Fibroblast of skin of left biceps (primary cell): ENCODE data around the gene AMZ1.
"Not testable (repeated sequence)": the region's sequence is repeated elsewhere in the genome, so short reads cannot be mapped to it uniquely, and the experiment has no call there.

Experiments
- DNase-seq, 2 experiments: peaks; one replicate each; pipeline ENCODE4 v3.0.0-alpha.2; 2013; ENCODE audit warnings: low read depth in 2 of 2

The AMZ1 gene

GRCh38 chr7:2711895-2712675 is 24.1 kb downstream of the AMZ1 start:
- DNase-seq: no peak

GRCh38 chr7:2713370-2713769 is 25.4 kb downstream of the AMZ1 start:
- no peak for DNase-seq

DNA sequence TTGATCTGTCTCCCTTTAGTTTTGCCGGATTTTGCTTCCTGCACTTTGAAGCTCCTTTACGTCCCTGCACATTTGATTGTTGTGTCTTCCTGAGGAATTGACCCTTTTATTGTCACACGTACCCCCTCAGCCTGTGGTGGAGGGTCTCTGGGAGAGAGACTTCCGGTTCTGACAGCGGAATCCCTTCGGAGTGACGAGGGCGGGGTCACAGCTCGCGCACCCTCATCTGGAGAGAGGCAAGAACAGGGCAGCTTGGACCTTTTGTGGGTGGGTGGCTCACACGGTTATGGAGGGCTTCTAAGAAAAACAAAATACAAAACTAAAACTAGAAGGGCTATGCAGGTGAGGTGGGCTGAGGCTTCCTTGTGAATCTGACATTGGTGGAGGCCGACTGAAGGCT is 26.0 kb downstream of the AMZ1 start:
- no peak for DNase-seq

DNA sequence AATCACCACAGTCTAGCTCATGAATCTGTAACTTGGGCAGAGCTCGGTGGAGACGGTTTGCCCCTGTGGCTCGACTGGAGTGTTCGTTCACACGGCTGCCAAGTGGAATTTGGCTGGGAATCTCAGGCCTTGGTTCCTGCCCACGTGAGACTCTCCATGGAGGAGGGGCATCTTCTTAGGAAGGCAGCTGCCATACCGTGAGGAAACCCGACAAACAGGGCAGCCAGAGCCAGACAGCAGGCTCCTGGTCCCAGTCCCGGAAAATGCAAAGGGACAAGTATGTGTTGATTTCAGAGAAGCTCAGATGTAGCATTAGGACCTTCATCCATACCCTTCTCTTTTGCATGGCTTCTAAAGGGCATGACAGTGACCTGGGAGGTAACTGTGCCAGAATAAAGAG is 26.6 kb downstream of the AMZ1 start:
- no peak for DNase-seq

DNA sequence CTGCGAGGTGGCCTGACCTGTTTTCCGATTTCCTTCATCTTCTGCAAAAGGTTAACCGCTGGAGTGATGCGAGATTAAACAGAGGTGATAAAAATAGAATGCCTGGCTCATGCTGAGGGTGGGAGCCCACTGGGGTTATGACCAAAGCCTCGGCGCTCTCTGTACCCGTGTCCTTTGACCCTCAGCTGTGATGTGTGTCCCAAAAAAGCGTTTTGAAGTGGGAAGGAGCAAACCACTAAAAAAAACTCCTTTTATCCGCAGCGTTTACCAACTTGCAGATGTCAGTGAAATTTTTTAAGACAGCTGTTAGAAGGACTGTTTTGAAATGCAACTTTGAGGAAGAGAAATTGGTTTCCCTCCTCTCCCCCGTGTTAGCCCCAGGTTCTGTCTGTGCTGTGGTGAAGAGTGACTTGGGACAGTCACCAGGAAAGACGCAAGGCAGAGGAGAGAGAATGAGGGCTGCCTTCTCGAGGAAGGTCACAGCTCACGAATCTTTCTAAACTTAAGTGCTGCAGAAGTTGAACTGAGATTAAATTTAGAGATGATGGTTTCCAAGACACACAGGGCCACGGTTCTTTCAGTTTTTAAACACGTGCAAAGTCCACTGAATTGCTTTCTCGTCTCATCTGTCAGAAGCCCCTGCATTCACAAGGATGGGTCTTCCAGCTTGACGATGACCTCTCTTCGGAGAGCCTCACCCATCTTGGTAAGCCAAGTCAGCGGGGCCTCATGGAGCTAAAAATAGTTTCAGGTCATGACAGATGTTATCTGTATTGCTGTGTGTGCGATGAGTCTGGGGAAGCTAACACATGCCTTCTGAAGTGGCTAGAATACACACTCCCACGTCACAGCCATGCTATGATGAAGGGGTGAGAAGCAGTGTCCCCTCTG is 27.6 kb downstream of the AMZ1 start:
- DNase-seq: no peak

DNA sequence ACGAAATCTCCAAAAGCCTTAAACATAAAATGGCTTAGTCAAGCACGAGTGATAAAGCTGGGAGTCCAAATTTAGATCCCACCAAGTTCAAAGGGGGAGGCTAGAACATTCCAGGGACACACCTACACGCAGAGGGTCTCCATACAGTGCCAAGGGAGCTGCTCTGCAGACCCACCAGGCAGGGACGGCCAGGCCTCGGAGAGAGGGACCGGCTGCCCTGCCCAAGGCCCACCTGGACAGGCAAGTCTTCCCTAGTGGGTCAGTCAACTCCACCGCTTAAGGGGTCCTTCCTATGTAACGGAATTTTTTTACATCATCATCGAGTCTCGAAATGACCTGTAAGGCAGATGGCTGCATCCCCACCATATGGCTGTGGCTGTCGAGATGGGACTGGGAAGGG is 28.5 kb downstream of the AMZ1 start:
- DNase-seq: no peak

DNA sequence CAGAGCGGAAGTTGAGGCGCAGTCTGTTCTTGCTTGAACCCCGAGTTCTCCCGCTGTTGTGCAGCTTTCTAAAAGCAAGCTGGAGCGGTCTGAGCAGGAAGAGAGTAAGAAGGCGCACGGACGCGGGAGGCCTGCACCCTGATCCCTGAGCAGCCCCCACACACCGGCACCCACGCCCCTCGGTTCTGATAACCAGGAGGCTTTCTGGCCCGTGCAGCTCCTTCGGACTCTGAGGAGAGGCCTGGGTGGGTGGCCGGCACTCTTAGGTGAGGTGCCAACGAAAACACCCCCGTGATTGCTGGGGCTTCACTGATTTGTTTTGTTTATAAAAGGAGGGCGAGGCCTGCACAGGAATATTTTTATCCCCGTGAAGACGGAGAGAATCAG is 28.9 kb downstream of the AMZ1 start:
- DNase-seq: no peak

DNA sequence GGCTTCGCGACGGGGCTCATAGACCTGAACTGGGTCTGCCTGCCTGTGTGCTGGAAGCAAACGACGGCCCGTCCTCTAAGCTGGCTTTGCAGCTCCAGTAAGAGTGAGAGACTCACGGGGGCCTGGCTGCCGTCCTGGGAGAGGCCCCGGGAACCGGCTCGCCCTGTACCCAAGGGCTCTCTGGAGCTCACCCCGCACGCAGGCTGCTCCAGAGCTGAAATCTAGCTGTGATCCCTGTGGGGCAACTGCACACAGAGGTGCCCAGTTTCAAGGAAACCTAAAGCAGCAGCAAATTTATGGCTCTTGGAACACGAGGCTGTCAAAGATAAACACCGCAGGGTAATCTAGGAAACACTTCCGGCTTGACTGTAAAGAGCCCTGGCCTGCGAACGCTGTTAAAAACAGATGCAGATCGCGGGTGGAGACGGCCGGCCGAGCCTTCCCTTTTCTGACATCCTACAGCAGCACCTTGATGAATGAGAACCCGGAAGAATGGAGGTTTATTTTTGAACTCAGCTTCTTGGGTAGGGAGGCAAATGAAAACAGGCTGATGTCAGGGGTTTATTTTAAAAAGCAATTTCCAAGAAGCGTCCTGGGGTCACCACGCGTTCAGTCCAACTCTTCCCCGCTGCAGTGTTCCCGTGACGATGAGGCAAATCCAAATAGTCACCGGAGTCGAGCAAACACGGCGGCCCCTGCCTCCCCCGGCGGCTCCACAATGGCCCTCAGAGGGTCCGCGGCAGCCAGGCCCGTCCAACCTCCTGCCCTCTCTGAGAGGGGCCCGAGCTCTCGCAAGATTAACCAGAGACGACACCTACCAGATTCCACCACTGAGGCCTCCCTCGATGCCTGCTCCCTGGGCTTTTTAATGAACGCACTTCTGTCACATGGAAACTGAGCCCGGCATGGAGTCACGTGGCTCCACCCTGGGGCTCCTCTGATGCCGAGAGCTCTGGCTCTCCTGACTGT is 29.6 kb downstream of the AMZ1 start:
- DNase-seq: no peak

GRCh38 chr7:2718296-2718965 is 30.4 kb downstream of the AMZ1 start:
- no peak for DNase-seq

- DNase-seq: no peak
Measured at GRCh38 chr7:2719007-2719406, 31.0 kb downstream of the AMZ1 start.

DNA sequence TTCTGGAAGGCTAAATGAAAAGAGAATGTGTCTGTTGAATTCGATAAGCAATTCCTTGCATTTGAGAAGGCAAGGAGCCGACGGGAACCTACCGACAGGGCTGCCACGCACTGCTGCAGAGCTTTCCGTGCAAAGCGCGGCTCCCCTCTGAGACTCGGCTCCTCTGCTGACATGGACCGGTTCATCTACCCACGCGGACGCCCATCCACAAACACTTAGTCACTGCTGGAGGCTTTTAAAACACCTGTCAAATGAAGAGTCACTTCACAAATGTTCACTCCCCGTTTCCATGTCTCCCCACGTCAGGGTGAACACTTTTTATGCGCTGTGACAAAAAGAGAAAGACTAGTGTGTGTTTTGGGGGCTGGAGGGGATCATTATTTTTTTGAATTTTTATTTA is 32.0 kb downstream of the AMZ1 start:
- no peak for DNase-seq

GRCh38 chr7:2721842-2722241 is 33.8 kb downstream of the AMZ1 start:
- DNase-seq: no peak

DNA sequence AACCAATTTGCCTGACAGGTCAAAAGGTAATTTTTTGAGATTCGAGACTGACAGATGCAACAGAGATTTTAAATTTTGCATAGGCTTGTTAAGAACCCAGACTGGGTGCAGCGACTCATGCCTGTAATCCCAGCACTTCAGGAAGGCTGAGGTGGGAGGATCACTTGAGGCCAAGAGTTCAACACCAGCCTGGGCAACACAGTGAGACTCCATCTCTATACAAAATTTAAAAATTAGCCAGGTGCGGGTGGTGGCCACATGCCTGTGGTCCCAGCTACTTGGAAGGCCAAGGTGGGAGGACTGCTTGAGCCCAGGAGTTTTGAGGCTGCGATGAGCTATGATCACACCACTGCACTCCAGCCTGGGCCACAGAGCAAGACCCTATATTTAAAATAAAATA is 34.6 kb downstream of the AMZ1 start:
- no peak for DNase-seq

DNA sequence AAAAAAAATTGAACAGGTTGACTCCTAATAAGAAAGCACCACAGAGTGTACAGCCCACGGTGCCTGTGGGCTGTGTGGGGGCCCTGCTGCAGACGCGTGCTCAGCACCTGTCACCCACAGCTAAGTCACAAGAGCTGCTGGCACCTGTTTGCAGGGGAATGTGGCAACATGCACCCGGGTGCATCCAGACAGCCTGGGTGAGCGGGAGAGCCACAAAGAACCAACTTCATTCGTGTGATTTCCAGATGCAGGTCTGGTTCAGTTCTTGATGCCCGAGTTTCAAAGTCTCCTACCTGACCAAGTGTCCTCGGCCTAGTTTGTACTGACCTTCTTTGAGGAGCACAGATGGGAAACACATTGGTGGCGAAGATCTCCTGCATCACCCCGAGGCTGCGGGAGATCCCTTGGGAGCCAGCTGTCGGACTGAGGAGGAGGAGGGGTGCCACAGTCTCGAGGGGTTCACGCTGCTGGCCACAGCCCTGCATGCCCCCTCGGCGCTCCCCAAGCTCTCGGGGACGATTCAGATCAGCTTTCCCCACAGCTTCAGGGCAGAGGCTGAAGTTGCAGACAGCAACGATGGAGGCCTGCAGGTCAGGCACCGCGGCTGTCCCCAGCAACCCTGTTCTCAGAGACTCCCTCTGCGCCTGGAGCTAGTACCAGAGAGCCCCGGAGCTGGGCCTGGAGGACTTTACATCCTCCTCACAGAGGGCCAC is 35.3 kb downstream of the AMZ1 start:
- no peak for DNase-seq

GRCh38 chr7:2724036-2724435 is 36.0 kb downstream of the AMZ1 start:
- not testable (repeated sequence) for DNase-seq

DNA sequence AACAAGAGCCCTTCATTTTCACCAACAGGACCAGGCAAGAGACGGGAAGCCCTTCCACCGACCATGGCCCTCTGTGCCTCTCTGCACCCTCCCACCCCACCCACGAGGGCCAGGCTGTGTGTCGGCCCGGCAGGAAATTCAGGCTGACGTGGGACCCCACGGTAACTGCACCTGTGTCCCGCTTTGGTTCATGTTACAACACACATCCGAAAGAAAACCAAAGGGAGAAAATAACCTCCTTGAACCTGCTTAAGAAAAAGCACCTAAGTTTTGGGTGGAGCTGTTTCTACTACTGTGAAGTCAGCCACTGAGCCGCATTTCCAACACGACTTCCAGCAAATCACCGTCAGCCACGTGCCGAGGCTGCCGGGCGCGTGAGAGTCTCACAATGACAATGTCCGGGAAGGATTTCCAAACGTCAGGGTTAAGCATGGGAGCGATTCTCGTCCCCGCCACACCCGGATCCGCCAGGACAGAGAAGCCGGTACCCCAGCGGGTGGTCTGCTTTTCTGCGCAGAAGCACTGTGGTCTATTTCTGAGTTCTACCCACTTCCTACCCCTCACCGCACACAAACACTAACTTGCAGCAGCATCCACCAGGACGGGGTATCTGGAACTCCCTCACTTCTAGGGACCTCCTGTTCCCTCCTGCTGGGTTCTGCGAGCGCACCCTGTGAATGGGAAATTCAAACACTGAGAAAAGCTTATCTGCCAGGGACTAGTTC is 36.6 kb downstream of the AMZ1 start:
- DNase-seq: no peak

DNA sequence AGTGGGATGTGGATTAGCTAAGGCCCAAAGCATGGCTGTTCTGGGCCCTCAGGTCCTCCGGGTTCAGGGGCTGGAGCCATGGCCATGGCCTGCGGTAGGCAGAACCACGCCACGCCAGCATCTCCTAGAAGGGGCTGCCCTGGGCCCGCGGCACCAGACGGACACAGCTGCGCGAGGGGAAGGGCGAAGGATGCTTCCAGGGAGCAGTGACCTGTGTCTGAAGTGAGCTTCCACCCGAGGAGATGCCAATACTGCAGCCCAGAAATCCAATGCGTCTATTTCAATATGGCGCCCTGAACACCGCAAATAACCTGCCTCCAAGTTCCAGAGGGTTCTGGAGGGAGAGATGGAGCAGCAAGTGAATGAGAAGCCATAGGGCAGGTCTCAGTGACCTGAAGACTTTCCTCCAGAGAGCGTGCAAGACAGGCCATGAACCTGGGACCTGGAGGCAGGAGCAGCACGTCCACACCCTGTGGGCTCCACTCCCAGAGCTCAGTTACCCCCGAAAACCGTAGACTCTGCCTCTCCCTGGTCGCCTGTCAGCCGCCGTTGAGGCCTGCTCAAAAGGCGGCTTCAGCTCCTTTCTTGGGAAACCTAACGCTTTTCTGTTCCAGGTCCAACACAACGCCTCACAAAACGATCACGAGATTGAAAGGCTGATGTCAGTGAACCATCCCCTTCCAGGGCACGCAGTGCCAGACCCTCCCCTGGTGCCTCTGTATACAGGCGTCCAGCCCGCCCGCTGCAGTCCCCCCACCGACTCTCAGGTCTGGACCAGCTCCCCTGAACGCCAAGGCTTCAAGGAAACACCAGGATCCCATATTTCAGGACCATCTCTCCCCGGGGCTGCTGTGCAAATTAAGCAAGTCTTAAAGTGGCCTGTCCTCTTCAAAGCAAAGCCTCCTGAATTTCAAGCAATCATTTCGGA is 37.4 kb downstream of the AMZ1 start:
- no peak for DNase-seq

DNA sequence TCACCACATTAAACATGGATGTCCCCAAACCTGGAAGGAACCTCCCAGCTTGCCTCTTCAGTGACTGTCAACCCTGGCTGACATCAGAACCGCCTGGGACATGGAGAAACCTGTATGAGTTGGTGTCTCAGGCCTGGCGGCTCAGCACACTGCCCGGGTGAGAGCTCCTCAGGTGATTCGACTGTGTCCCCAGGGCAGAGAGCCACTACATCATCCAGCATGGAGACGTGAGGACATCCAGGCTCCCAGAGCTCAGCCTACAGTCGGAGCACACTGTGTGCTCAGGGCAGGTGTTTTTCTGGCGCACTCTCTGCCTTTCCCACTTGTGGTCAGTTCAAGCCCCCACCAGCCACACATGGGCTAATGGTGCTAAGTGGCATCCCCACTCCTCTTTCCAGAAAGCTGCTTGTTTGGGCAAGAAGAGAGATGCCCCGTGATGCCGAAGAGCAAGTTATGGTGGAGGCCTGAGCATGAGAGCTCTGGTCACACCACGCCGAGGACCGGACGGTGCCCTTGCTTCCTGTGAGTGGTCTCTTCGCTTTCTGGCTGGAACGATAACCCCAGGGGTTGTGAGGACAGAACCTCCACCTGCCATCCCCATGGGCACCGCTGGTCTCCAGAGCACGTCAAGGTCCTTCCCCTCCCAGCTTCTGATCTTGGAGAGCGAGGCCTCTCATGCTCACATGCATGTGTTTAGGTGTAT is 38.5 kb downstream of the AMZ1 start:
- no peak for DNase-seq
